GM18858 (cell line): Measurements from ENCODE around the gene SH2D5.
"Not testable (repeated sequence)": the region's sequence is repeated elsewhere in the genome, so short reads cannot be mapped to it uniquely, and the experiment has no call there.

Source experiments
- ATAC-seq: cut with Tn5 transposase; IDR thresholded peaks from one replicate; pipeline ENCODE4 v1.9.1; 2021; ENCODE audit not compliant: unreplicated experiment

SH2D5 gene

DNA sequence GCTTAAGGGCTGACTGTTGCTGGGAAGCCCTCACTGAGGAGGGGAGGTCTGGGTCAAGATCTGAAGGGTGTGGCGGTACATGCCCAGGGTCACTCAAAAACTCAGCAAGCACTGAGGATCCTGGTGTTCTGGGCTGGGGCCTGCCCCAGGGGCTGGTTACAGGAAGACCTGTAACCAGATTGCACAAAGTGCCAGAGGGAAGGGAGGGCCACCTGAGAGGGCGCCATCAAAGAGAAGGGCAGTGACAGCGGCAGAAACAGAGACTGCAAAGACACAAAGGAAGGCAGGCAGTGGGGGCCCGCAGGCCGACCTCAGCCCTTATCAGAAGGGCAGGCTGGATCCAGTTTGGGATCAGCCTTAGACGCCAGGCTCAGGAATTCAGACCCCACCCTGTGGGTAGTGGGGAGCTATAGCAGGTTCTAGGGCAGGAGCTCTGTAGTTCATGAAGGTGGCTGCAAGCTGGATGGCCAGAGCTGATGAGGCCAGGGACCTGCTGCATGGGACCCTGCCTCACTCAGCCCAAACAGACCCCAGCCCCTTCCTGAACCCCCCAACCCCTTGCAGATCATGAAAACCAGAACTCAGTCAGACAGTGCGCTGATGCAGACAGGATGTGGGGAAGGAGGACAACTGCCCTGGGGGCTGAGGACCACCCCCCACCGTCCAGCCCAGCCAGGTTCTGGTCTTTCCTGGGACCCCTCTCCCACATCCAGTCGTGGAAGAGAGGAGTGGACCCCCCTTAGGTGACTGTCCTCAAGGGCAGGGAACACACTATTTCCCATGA, 3.9 kb downstream of the SH2D5 start:
- no peak for ATAC-seq

DNA sequence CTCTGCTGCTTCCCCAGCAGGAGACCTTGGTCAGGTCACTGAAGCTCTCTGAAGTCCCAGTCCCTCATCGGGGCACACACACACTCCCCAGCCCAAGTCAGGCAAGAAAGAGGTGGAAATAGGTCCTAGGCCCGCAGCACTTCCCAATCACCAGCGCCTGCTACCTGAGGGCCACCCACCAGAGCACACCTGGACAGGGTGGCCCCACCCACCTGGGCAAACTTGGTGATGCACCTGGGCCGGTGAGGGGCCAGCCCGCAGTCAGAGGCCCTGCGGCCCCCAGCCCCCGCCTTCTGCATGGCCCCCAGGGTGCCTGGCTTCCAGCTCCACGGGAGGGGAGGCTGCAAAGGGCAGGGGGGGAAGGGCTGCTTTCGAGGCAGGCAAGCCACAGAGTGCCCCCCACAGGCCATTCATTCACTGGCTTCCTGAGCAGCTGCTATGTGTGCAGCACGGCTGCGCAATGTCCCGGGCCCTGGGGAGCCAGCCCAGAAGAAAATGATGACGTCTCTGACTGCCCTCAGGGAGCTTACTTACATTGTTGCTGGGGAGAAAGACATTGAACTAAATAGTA, 4.7 kb downstream of the SH2D5 start:
- no peak for ATAC-seq

DNA sequence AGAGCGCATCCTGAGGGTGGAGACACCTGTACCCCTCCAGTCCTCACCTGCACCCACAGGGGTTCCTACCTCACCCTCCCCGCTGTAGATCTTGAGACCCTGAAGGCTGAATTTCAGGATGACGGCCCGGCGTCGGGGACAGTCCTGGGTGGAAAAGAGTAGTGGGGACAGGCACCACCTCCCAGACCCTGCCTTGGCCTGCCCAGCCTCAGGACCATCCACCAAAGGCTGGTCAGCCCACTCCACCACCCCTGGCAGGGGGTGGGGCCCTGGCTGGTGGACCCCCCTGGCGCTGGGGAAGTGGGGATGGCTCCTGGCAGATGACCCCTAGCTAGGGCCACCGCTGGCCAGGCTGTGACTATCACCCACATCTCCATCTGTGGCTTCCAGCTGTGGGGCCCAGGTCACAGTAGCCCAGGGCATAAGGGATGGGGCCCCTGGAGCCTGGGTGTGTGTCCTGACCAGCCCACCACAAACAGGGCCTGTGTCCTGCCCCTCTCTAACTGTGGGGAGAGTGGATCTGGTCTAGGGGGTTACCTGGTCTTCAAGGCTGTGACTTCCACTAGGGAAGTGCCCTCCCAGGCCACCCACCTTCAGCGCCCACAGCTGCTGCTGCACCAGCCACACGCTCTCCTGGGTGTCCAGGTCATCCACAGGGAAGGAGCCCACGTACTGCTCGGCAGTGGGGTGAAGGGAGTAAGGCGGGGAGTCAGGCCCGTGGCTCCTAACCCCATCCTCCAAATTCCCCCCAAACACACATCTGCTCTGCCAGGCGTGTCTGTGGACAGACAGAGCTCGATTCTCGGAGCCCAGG, 5.4 kb downstream of the SH2D5 start:
- no peak for ATAC-seq

DNA sequence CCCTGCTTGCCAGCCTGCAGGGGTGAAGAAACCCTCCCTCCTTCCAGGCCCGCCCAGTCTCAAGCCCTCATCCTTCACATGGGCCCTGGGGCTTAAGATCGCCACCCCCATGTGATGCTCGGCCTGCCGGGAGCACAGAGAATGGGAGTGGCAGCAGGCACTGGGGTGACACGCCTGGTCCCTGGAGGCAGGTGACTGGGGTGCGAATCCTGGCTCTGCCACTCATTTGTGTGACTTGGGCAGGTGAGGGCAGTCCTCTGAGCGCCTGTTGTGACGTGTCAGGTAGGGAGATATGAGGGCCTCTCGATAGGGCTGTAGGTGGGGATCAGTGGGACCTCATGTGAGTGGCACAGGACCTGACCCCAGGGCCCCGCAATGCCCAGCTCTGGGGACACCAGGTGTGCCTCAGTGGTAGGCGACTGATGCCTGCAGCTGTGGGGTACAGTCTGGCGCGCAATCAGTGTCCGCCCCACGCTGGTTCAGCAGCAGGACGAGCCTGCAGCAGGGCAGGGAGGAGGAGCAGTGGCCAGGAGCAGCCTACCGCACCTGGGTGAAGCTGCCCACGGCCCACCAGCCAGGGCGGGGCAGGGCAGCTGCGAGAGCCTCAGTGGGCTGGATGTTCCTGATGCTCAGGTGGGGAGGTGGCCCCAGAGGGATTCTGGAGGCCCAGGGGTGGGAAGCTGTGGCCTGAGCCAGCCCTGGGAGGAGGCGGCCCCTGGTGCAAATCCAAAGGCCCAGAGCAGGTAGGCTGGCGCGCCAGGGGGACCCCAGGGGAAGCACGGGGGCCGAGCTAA, 6.2 kb downstream of the SH2D5 start:
- ATAC-seq: no peak

DNA sequence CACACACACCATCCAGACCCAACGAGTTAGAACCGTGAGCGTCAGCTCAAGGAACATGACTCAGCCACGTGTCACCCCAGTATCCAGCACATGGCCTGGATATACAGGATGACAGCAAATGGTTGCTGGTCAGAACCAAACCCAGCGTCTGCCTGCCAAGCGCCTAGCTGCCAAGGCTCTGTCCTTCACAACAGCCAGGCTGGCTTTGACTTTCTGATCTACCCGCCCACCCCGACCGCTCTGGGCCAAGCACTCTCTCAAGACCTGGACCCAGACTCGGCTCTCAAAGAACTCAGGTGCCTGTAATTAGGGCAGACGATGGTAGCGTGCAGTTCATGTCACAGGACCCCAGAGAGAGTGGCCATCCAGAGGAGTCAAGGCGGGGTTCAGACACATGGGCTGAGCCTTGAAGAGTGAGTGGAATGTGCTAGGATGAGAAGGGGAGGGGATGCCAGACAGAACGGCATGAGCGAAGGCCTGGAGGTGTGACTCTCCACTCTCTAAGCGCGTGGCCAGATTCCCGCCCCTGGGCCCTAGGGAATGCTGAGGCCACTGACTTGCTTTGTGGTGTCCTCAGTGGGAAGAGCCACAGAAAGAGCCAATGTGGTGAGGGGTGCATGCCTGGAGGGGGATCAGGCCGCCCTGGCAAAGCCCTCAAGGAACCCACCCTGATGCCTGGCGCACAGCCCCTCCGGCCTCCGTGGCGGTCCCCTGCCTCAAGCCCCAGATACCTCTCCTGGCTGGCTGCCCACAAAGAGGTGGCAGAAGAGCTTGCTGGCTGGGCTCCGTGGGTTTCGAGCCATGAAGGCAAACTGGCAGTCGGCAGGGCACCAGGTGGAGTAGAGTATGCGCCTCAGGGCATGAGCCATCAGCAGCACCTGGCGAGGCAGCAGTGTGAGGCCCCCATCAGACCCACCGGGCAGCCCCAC, 7.0 kb downstream of the SH2D5 start:
- ATAC-seq: no peak

DNA sequence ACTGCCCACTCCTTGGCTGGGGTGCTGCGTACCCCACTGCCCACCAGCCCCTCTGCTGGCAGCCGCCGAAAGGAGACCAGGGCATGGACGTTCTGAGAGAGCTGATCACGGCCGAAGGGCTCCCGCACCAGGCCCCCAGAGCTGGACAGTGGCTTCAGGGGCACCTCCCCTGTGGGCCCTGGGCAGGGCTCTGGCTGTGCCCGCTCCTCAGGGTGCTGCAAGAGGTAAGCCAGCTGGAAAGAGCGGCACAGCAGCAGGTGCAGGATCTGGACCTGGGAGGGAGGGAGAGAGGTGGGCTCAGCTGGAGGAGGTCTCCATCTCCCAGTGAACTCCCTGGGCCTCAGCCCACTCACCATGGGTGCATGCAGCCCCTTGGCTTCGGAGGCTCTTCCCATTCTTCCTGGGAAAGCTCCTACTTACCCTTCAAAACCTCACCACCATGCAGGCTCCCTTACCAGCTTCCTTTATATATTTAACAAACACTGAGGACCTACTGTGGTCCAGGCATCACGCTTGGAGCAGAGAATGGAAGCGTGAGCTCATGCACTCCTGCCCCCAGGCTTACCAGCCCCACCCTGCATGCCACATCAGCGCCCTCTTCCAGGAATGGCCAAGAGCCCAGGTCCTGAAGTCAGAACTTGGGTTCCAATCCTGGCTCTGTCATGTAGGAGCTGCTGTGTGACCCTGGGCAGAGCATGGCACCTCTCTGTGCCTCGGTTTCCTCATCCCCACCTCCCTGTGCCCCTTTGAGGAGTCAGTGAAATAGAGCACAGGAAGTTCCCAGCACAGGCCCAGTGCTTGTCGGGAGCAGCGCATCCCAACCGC, 7.9 kb downstream of the SH2D5 start:
- no peak for ATAC-seq

DNA sequence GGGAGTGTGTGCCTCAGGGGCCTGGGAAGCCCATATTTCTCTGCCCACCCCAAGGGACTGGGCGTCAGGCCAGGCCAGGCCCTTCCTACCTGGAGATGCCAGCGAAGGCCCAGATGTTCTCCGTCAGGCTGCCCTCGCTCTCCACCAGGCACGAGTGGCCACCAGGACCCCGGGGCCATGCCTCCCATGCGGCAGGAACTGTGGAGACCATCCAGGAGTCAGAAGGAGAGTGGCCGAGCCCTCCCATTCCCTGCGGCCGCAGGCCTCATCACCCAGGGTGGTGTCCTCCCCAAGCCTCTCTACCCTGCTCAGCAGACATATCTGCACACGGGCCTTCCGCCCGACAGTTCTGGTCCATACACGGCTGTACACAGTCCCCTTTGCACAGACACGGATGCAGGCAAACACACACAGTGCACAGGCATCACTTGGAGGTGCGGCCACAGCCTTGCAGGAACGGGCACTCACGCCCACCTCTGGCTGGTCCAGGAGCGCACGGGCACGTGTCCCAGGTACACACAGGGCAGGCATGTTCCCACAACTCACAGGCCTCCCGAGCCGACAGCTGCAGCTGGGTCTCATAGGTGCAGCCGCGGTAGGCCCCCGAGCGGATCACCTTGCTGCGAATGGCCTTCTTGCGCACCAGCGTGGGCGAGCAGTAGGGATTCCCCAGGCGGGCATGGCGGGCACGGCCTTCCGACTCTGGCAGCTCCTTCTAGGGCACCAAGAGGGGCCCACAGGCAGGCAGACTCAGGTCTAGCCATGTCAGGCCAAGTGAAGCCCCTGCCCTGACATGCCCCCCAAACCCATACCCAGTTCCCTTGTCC, 8.8 kb downstream of the SH2D5 start:
- no peak for ATAC-seq

DNA sequence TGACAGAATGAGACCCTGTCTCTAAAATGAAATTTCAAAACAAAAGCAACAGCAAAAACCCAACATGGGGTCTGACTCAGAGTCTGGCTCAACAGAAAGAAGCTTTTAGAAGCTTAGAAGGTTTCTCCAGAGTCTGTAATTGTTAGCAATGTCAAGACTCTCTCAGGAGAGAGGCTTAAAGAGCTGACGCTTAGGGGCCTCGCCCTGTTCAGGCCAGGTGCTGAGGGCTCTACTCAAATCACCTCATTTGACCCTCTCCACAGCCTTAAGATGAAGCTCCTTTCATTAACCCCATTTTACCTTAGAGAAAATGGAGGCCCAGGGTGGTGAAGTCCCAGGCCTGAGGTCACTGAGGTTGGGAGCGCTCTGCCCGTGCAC, 9.4 kb downstream of the SH2D5 start:
- ATAC-seq: no peak

DNA sequence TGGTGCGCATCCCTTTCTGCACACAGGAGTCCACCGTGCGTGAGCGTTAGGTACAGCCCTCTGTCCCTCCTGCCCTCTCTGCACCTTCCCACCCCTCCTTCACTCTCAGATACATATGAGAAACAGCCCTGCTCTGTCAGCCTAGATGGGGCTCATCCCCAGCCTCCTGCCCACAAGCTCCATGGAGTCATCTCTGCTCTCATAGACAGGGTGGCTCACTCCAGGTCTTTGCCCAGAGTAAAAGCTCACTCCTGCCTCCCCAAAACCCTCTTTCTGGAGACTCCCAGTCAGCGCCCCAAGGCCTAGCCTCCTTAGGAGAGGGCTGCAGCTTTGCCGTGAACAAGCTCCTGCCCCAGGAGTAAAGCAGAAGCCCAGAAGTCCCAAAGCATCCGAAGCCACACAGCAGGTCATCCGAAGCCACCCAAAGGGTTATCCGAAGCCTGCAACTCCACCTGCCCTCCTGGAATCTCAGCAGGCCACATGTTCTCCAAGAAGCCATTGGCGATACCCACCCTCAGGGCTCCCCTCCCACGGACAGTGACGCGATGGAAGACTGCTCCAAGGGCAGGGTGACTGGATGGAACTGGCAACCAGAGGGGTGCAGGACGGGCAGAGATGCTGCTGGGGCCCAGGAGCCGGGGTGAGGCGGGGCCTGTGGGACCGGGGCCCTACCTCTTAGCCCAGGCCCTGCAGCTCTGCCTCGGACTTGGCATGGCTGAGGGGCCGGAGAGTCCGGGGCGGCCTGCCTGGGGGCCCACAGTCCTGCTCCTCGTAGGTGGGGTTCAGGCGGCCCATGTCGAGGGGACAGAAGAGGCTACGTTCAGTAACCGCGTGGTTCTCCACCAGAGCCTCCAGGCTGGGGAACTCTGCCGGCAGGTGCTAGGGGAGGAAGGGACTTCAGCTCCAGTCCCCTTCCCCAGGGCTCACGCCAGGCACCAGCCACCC, 11.1 kb downstream of the SH2D5 start:
- ATAC-seq: no peak

DNA sequence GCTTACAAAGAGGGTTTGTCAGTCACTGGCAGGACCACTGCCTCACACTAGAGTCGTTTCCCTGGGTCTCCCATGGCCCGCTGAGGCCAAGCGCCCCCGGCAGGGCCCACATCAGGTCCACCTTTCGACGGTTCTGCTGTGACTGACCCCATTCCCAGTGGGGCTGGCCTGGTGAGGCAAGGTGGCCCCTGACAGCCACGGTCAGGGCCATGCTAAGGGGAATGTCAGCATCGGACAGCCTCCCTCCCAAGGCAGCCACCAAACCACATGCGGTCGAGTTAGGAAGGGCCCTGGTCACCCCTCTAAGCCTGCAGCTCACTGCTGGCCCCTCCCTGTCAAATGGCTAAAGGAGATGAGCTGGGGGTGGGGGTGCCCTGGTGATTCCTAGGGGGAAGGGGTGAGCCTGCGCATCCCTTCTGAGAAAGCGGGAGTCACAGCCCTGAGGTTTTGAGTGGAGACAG, 11.8 kb downstream of the SH2D5 start:
- no peak for ATAC-seq

DNA sequence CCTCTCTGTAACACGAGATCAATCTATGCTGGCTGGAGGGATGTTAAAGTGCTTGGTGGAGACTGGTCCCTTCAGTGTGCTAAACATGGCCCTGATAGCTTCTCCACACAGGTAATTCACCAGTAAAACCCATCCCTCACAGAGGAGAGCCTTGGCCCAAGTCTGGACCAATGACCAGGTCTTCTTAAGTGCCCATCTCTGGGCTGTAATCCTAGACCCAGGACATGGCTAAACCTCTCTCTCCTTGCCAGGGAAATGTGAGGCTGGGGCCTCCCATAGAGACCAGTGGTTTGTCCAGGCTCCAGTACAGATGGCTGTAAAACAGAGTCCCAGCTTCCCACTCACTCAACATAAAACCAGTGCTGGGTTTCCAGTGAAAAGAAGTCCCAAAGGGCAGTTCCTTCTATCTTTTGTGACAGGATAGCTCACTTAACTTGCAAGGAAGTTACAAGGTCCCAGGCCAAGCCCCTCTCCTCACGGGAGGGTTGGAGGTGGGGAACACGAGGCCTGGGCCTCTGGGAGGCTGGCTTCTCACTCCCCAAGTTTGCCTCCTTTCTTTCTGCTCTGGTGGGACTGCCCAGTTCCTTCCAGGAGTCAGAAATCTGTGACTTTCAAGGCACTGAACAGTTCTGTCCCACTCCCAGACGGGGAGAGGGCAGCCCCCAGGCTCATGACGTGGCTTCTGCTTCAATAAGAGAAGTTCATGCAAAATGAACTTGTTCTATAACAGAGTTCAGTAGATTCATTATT, 12.5 kb downstream of the SH2D5 start:
- ATAC-seq: no peak

DNA sequence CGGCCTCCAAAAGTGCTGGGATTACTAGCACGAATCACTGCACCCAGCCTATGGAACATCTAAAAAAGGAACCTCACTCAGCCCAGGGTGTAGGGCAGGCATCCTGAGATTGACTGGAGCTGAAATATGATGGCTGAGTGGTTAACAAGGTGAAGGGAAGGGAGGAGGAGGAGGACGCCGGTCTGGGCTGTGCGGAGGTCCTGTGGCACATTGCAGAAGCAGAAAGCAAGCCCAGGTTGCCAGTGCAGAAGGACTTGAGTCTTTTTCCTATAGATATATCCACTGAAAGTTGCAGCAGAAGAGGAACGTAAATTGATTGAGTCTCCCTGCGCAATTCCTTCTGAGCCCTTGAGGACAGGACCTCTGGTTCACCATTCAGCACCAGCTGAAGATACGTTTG, 13.2 kb downstream of the SH2D5 start:
- ATAC-seq: no peak

DNA sequence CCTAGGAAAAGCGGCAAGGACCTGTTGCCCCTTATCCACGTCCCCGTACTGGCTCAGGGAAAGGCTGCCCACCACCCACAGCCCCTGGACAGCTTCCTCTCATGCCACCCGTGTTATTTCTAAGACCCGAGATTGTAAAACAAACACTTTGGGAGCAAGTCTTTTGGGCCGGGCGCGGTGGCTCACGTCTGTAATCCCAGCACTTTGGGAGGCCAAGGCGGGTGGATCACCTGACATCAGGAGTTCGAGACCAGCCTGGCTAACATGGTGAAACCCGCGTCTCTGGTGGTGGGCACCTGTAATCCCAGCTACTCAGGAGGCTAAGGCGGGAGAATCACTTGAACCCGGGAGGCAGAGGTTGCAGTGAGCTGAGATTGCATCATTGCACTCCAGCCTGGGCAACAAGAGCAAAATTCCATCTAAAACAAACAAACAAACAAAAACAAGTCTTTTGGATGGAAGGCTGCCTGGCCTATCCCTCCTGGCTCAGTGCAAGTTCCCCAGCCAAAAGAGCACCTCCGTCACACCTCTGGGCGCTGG, 14.1 kb downstream of the SH2D5 start:
- not testable (repeated sequence) for ATAC-seq

DNA sequence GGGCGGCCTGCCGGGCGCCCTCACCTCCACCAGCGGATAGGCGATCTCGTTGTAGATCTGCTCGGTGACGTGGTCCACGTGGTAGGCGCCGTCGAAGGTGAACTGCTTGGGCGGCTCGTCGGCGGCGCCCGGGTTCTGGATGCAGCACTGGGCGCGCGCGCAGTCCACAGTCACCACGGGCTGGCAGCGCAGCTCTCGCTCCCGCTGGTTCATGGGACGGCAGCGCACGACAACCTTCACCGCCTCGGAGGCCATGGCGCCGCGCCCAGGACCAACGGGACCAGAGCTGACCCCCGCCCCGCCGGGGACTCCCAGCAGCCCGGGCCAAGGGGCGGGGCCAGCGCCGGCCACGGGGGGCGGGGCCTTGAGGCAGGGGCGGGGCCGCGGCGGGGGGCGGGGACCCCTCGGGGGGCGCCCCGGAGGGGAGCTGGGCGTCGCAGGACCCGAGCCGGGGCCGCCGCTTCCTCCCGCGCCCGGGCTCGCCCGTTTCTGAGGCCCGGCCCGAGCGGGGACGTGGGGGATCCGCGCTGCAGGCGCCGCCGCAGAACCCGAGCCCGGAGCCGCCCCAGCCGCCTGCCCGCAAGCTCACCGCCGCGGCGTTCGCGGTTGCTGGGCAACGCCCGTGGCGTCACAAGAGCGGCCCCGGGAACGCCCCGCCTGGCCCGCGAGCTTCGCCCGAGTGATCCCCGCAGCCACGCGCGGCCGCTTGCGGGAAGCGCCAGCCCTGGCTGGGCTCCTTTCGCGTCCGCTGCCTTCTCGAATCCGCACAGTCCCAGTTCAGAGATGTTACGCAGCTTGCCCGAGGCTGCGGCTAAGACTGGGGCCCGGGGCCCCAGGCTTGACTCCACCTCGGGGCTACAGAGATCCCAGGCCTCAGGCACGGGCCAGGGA, 14.8 kb downstream of the SH2D5 start, which contains the start of gene KIF17:
KIF17 (minus strand) TSS at position 556 of the 891 bp plus-strand sequence; CDS start at position 255, 301 bp downstream.
- no peak for ATAC-seq

DNA sequence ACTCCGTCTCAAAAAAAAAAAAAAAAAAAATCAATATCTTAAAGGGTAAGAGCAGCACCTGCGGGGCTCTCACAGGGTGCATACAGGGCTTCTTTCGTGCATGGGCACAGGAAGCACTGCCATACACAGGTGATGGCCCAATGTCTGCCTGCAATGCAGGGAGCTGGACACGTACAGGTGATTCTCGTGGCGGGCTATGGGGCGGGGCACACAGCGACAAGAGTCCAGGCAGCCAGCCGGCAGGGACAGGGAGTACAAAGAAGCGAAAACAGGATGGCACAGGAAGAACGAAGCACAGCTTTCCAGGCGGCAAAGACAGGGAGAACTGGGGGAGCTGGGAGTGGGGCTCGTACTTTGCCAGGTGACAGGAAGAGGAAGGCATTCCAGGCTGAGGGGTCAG, 16.3 kb downstream of the SH2D5 start:
- ATAC-seq: no peak
